WTC11 (cell line): ENCODE measurements around the gene NT5C1A.

ENCODE experiments used
- CBFB ChIP-seq: sonication (generic); formaldehyde crosslinking; IDR thresholded peaks from 2 replicates; pipeline ENCODE4 v1.8.1; 2022; ENCODE audit warnings: mild to moderate bottlenecking, low read depth, missing genetic modification reagents
- CREM ChIP-seq: sonication (generic); formaldehyde crosslinking; IDR thresholded peaks from 2 replicates; pipeline ENCODE4 v1.8.1; 2022; ENCODE audit warnings: mild to moderate bottlenecking, missing genetic modification reagents, moderate library complexity
- E2F1 ChIP-seq: sonication (generic); formaldehyde crosslinking; IDR thresholded peaks from 2 replicates; pipeline ENCODE4 v1.8.0; 2022; ENCODE audit warnings: mild to moderate bottlenecking, missing genetic modification reagents
- ELF4 ChIP-seq: sonication (generic); formaldehyde crosslinking; IDR thresholded peaks from 2 replicates; pipeline ENCODE4 v1.8.1; 2022; ENCODE audit warnings: low read depth, mild to moderate bottlenecking, moderate library complexity, missing genetic modification reagents
- ESRRA ChIP-seq: sonication (generic); formaldehyde crosslinking; IDR thresholded peaks from 2 replicates; pipeline ENCODE4 v1.8.1; 2022; ENCODE audit warnings: mild to moderate bottlenecking, missing genetic modification reagents, borderline replicate concordance
- NFYB ChIP-seq: sonication (generic); formaldehyde crosslinking; conservative IDR thresholded peaks from 2 replicates; pipeline ENCODE4 v1.8.0; 2022; ENCODE audit warnings: low read depth, missing genetic modification reagents
- SP1 ChIP-seq: sonication (generic); formaldehyde crosslinking; conservative IDR thresholded peaks from 2 replicates; pipeline ENCODE4 v1.8.1; 2022; ENCODE audit warnings: missing genetic modification reagents
- TCF7 ChIP-seq: sonication (generic); formaldehyde crosslinking; IDR thresholded peaks from 2 replicates; pipeline ENCODE4 v1.8.0; 2022; ENCODE audit warnings: mild to moderate bottlenecking, low read depth, missing genetic modification reagents, moderate library complexity
- ZBTB43 ChIP-seq: sonication (generic); formaldehyde crosslinking; IDR thresholded peaks from 2 replicates; pipeline ENCODE4 v1.8.1; 2023; ENCODE audit warnings: mild to moderate bottlenecking, missing genetic modification reagents
- ZNF232 ChIP-seq: sonication (generic); formaldehyde crosslinking; IDR thresholded peaks from 2 replicates; pipeline ENCODE4 v1.8.0; 2022; ENCODE audit warnings: mild to moderate bottlenecking, missing genetic modification reagents
- TF ChIP-seq, protein P1 (sequence below): fragments of 200-600 bp; IDR thresholded peaks from 2 replicates; pipeline ENCODE4 v1.8.0; 2022; ENCODE audit warnings: antibody characterized with exemption
- TF ChIP-seq, protein P2 (sequence below): sonication (generic); formaldehyde crosslinking; IDR thresholded peaks from 2 replicates; pipeline ENCODE4 v1.8.0; 2023; ENCODE audit warnings: missing genetic modification reagents
- TF ChIP-seq, protein P3 (sequence below): sonication (generic); formaldehyde crosslinking; IDR thresholded peaks from 2 replicates; pipeline ENCODE4 v1.8.0; 2023; ENCODE audit warnings: missing genetic modification reagents, mild to moderate bottlenecking, borderline replicate concordance
- TF ChIP-seq, protein P4 (sequence below): sonication (generic); formaldehyde crosslinking; IDR thresholded peaks from 2 replicates; pipeline ENCODE4 v1.8.0; 2022; ENCODE audit warnings: mild to moderate bottlenecking, missing genetic modification reagents

- TF ChIP-seq, protein P1, sequence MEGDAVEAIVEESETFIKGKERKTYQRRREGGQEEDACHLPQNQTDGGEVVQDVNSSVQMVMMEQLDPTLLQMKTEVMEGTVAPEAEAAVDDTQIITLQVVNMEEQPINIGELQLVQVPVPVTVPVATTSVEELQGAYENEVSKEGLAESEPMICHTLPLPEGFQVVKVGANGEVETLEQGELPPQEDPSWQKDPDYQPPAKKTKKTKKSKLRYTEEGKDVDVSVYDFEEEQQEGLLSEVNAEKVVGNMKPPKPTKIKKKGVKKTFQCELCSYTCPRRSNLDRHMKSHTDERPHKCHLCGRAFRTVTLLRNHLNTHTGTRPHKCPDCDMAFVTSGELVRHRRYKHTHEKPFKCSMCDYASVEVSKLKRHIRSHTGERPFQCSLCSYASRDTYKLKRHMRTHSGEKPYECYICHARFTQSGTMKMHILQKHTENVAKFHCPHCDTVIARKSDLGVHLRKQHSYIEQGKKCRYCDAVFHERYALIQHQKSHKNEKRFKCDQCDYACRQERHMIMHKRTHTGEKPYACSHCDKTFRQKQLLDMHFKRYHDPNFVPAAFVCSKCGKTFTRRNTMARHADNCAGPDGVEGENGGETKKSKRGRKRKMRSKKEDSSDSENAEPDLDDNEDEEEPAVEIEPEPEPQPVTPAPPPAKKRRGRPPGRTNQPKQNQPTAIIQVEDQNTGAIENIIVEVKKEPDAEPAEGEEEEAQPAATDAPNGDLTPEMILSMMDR = no peak
- TF ChIP-seq SP1 (no peak), ESRRA (CRISPR knock-in tag) (no peak), E2F1 (CRISPR knock-in tag) (no peak), NFYB (CRISPR knock-in tag) (no peak), ZNF232 (no peak), ELF4 (CRISPR knock-in tag) (no peak), ZBTB43 (CRISPR knock-in tag) (no peak), CREM (CRISPR knock-in tag) (no peak), TCF7 (CRISPR knock-in tag) (no peak), CBFB (CRISPR knock-in tag) (no peak)
- TF ChIP-seq, protein P2, sequence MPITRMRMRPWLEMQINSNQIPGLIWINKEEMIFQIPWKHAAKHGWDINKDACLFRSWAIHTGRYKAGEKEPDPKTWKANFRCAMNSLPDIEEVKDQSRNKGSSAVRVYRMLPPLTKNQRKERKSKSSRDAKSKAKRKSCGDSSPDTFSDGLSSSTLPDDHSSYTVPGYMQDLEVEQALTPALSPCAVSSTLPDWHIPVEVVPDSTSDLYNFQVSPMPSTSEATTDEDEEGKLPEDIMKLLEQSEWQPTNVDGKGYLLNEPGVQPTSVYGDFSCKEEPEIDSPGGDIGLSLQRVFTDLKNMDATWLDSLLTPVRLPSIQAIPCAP (CRISPR knock-in tag) = no peak
- TF ChIP-seq, protein P3, sequence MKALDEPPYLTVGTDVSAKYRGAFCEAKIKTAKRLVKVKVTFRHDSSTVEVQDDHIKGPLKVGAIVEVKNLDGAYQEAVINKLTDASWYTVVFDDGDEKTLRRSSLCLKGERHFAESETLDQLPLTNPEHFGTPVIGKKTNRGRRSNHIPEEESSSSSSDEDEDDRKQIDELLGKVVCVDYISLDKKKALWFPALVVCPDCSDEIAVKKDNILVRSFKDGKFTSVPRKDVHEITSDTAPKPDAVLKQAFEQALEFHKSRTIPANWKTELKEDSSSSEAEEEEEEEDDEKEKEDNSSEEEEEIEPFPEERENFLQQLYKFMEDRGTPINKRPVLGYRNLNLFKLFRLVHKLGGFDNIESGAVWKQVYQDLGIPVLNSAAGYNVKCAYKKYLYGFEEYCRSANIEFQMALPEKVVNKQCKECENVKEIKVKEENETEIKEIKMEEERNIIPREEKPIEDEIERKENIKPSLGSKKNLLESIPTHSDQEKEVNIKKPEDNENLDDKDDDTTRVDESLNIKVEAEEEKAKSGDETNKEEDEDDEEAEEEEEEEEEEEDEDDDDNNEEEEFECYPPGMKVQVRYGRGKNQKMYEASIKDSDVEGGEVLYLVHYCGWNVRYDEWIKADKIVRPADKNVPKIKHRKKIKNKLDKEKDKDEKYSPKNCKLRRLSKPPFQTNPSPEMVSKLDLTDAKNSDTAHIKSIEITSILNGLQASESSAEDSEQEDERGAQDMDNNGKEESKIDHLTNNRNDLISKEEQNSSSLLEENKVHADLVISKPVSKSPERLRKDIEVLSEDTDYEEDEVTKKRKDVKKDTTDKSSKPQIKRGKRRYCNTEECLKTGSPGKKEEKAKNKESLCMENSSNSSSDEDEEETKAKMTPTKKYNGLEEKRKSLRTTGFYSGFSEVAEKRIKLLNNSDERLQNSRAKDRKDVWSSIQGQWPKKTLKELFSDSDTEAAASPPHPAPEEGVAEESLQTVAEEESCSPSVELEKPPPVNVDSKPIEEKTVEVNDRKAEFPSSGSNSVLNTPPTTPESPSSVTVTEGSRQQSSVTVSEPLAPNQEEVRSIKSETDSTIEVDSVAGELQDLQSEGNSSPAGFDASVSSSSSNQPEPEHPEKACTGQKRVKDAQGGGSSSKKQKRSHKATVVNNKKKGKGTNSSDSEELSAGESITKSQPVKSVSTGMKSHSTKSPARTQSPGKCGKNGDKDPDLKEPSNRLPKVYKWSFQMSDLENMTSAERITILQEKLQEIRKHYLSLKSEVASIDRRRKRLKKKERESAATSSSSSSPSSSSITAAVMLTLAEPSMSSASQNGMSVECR (CRISPR knock-in tag) = no peak
- TF ChIP-seq, protein P4, sequence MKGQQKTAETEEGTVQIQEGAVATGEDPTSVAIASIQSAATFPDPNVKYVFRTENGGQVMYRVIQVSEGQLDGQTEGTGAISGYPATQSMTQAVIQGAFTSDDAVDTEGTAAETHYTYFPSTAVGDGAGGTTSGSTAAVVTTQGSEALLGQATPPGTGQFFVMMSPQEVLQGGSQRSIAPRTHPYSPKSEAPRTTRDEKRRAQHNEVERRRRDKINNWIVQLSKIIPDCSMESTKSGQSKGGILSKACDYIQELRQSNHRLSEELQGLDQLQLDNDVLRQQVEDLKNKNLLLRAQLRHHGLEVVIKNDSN (CRISPR knock-in tag) = no peak
These were observed 9.4 kb upstream of the NT5C1A start for GRCh38 chr1:39681294-39681693.
